CD4-positive, alpha-beta T cell treated with Interleukin-15 for 4 hours (primary cell): ENCODE results near the gene SRGAP1.

ENCODE experiments used
- DNase-seq: peaks from one replicate; pipeline ENCODE4 v3.0.0-alpha.2; 2020; ENCODE audit warnings: low spot score

SRGAP1 gene

DNA sequence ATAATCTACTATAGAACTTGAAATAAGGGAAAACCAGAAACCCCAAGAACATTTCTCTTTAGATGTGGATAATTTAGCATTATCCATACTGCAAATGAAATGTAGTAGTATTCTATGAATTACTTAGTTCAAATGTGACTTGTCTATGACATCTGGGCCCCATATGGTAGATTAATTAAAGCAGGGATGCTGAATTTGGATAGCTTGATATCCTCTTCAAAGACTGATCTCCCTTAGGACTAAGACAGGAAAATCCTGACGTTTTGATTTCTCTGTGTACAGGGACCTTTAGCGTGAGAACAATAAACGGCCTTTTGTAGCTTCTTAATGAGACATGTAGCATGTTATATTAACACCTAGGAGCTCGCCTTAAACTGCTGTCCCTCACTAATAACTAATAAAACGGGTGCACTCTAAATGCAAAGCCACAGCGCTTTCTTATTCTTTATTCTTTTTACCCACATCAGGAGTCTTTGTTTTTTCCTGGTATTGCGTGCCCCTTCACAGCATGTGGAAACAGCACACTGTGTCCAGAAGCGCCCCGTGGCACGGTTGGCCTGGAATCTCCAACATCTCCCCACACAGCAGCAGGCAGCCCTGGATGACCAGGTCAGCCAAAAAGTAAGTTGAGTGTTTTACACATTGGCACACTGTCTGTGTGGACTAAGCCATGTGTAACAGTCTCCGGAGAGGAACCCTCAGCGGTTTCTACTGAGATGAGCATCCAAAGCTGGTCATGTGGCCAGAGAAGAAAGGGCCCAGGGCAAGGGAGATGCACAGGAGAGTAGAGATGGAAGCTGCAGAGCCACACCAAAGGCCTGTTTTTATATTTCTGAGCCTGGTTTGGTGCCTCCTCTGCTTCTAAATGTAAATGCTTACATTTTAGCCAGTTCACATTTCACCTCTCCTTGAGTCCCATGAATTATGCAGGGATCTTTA is 93.1 kb downstream of the SRGAP1 start:
- DNase-seq, result no peak

DNA sequence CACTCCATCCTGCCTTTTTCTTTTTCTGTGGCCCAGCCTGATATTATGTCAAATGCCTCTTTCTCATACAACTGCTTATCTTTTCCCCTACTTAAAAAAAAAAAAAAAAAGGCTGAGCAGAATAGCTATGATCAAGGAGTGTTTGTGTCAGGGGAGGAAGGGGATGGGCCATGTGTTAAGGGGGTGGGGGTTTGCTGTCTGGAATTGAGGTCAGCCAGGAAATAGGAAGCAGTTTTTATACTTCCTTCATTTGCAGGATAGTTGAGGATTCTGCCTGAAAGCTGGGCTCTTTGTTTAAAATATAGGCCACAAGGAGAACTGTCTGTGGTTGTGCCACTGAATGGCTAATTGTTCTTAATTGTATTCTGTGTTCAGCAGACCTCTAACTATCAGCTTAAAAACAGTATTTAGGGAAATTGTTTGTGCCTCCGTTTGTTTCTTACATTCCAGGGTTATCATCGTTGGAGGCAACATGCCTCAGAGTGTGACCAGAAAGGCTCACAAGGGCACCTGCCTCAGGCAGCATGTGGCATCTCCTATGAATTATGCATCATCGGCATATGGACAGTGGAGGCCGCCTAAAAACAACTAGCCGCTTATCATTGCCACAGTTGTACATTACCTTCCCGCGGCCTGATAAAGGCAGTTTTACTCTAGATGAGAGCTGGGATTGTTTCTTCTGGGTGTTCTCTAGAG is 96.0 kb downstream of the SRGAP1 start:
- no peak for DNase-seq

DNA sequence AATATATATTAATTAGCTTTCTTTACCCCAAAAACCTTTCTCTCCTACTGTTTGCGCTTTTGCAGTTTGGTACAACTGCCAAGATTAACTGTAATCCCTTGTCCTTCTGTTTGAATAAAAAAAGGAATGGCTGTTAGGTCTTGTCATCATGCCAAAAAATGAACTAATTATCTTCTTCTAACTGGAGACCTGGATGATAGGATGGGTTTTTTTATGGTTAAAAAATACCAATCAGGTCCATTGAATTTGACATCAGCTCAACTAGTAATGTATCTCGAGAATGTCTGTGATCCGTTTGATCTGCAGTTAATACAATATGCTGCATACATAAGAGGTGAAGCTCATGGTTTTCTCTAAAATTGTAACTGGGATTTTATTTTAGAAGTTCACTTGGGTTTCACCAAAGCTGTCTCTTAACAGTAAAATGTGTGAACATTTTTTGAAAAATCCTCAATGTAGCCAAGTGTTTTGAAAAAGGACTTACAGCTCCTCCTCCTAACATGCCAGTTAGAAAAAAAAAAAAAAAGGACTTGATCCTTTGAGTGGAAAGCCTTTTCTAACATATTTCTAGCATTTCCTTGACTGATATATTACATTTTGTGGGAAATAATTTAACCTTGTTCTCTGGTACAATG is 96.8 kb downstream of the SRGAP1 start:
- no peak for DNase-seq

DNA sequence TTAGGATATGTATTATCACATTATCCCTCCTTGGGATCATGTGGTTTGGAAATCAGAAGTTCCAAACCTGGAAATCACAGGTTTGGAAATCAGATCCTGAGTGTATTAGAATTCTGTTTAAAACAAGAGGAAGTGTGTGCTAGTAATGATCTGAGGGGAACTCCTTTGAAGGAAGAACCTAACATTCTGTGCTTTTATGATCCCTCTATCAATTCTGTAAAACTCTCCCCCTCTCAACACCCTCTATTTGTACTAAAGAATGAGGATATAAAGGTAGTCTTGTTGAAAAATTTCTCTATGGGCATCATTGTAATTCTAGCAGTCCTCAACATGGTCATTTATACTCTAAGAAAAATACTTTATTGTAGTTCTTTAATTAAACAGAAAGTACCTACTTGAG is 97.4 kb downstream of the SRGAP1 start:
- no peak for DNase-seq

DNA sequence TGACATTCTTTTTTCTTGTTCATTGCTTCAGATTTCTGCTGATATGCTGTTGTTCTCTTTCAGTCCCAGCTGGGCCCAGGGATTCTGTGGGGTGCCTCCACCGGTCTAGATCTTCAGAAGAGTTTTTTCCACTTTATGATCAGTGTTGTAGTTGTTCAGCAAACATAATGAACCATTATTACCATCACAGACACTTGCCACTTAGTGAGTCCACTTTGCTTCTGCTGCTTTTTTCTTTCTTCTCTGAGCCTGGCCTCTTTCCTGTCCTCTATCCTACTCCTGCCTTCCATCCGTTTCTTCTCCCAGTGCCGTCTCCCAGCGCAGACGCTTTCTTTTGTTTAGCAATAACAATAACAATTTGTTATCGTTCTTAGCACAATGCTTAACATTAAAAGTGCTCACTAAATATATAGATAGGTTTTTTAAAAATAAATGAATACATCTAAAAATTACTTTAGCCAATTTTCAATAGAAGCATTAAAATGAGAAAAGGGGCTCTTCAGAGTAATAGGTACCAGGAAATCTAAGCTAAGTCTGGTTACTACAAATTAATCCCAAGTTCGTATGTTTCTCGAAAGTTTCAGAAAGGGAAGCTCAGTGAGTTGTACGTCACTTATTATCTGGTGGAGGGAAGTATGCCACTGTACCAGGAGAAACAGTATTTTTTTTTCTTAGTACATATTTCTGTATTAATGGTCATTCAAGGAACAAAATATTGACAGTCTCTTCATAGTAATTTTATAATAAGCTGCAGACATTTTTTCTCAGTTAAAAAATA is 98.2 kb downstream of the SRGAP1 start:
- DNase-seq, result no peak

DNA sequence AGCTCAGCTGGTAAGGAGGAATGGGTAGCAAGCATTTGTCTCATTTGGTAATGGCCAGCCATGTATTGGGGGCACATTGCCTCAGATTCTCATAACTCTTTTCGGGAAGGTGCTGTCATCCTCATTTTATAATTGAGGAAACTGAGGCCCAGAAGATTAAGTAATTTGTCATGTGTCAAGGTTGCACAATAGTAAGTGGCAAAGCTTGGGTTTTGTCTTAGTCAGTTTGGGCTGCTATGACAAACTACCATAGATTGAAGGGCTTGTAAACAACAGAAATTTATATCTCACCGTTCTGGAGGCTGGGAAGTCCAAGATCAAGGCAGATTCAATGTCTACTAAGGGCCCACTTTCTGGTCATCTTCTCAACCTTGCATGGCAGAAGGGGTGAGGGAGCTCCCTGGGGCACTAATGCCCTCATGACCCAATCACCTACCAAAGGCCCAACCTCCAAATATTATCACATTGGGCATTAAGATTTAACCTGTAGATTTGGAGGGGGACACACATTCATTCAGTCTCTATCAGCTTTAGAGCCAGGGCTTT is 99.6 kb downstream of the SRGAP1 start:
- no peak for DNase-seq

DNA sequence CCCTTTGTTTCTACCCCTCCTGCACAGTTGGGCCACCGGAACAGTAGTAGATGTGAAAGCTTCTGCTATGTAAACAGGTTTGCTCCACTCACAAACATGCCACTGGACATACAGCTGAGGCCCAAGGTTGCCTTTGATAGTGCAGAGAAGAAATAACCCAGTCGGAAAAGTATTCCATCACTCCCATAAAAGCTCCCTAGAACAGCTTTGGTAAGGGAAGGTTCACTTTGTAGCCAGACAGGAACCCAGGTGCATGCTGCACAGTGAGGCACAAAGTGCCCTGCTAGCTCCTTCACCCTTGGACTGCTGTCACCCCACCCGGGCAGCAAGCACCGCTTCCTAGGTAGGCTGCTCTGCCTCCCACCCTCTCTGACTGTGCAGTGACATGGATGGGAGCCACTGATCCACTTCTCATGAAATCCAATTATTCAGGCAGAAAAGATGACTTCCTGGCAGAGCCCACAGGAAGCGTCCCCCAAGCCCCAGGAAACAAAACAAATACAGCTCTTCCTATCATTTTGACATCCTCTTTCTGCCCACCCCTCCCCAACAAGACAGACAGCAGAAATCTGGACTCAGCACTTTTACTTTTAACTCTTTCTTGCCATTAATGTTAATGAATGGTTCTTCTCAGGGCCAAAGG is 100.2 kb downstream of the SRGAP1 start:
- DNase-seq, result no peak

DNA sequence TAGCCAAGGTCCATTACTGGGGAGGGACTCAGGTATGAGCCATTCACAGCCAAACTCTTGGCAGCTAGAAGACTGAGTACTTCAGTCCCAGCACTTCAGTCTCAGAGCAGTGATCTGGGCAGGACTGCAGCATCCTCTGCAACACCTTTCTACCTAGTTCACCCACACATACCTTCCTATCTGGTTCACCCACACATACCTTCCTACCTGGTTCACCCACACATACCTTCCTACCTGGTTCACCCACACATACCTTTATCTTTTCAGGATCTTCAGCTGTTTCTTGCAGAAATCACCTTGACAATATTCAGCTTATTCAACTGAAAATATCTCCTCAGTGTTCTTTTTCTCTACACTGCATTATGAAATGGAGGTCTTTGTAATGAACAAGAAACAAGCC is 101.3 kb downstream of the SRGAP1 start:
- DNase-seq, result no peak

DNA sequence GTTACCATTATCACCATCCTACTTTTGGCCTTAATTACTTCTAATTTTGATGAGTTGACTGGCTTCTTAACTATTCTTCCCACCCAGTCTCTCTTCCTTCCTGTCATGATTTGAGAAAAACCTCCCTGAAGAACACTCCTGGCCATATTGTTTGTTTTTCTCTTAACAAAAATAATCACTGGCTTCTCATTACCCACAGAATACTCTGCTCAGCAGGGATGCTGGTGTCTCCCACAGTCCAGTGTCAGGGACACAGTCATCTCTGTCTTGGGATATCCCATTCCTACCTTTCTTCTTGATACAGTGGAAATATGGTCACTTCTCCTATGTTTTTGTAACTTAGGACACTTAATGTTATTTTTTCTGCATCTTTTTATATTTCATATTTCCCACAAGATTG is 103.7 kb downstream of the SRGAP1 start:
- DNase-seq, result no peak

DNA sequence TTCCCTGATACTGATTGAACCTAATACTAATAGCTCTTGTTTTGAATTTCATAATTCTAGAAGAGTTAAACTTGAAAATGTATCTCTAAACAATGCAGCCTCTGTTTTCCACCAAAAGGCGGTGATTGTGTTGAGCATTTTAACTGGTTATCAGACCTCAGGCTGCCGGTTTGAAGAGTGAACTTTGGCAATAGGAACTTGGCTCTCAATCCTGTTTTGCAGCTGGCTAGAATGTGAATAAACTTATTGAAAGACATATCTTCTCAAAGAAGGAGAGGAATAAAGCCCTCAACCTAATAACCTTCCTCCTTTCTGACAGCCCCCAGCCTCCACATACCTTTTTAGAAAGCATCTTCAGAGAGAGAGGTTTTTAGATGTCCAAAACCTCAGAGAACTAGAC is 105.4 kb downstream of the SRGAP1 start:
- DNase-seq, result no peak

DNA sequence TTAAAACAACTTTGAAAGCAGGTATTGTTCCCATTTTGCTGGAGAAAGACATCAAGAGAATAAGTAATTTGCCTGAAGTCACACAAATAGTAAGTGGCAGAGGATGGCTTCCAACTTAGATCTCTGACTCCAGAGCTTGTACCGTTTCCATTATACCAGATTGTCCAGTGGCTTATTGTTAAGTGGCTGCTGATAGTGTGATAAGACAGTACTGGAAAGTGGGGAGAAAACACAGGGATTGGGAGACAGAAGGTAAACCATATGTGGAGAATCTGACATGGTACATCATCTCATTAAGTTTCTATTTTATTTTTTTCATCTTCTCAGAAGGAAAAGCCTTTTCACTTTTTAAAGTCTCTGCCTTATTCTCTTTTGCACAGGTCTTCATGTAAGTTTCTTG is 108.5 kb downstream of the SRGAP1 start:
- DNase-seq, result no peak

DNA sequence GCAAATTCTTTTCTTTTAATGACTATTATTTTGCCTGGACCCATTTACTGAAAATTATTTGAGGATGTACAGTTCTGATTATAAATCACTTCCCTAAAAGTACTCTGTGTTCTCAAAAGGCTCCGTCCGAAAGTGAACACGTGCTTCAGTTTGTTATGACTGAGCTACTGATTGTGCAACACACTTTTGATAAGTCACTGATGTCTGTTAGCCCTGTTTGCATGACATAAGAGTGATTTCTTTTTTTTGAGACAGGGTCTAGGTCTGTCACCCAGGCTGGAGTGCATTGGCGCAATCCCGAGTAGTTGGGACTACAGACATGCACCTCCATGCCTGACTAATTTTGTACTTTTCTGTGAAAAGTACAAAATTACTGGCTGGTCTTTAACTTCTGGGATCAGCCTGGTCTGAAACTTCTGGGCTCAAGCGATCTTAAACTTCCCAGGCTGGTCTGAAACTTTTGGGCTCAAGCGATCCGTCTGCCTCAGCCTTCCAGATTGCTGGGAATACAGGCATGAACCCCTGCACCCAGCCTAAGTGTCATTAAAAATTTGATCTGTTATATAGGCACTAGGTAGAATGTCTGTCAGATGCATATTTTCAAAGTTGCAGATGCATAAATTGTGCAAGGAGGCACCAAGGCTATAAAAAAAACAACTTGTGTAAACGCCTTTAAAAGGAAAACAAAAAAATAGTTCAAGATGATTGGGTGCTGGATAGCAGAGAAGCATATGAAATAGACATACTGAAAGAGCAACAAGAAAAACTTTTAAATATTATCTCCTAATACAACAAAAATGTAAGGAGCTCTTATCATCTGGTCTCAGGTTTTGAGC is 111.5 kb downstream of the SRGAP1 start:
- no peak for DNase-seq

DNA sequence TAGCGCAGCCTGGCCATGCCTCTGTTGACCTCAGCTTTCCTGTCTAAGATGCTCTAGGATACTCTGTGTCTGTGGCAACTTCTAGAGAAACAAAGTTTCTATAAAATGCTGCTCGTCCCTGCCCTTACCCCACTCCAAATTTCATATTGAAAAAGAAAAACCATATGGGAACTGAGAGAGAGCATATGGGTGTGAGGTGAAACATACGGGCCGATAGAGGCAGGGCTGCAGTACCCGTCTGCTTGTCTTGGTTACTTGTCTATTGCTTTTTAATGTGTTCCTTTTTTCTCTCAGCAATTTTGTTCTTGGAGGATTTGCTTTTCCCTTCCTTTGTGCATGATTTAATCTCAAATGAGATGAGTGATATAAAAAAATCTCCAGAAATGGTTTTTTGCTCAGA is 113.0 kb downstream of the SRGAP1 start:
- no peak for DNase-seq

DNA sequence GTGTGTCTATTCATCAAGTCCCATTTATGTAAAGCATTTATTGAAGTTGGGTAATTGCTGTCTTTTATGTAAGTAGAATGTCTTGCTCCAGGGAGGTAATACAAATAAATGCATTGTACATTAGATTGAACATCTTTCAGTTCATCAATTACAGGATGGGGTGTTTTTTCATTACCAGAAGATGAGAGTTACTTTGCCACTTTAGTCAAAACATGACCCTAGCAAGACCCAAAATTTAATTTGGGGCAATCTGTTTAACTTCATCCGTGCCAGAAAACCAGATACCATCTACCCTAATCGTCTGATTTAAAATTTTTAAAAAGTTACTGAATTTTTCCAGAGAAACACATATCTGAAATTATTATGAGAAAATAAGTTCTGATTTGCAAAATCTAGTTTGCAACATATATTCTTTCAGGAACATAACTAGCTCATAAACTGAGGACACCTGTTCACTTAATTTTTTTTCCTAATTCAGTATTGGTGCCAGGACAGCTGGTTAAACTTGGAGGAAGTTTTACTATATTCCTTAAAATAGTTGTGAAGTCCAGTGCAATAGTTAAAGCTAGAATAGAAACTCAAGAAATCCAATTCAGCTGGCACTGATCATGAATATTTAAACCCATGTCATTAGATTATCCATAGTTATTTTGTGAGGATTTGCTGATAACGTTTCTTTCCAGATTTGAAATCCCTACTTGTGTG is 114.5 kb downstream of the SRGAP1 start:
- DNase-seq, result no peak

DNA sequence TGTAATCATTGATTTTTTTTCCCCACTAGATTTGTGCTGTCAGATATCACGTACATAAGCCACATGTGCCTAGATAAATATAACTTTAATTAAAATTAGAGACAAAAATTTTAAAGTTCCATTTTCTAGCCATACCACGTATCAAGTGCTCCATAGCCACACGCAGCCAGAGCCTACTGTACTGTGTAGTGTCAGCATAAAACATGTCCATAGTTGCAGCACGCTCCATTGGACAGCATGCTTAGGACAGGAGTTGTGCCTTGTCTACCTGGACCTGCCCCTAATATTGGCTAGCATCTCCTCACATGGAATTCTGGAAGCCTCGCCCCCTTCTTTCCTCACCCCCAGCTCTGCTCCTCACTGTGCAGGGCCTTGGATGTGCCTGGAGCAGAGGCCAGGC is 116.5 kb downstream of the SRGAP1 start:
- DNase-seq, result no peak

DNA sequence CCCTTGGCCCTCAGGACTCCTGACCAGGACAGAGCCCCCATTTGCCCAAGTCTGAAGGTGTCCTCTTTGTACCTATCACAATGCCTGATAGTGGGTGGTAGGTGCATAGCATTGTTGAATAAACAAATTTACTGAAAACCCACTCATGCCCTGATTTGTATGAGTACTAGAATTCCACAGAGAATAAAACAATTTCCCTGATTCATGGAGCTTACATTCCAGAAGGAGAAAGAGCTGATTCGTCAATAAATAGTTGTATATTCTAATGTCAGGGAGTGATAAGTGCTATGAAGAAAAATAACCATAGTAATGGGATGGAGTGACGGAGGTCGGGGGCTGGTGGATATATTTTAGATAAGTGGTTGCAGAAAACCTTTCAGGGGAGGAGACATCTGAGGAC is 117.0 kb downstream of the SRGAP1 start:
- no peak for DNase-seq

DNA sequence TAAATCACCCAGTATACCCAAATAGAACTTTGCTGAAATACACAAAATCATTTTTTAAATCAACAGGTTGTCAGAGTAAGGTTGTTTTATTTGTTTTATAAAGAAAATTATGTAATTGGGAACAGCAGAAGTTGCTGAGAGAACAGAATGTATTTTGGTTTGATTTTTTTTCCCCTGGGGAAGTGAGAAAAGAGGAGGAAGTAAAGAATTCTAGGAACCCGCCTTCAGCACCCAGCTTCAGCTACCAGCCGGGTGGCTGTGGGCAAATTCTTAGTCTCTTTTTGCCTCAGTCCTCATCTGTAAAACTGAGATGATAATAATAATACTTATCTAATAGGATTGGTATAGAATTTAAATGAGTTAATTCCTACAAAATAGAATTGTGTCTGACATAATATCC is 119.4 kb downstream of the SRGAP1 start:
- DNase-seq, result no peak

DNA sequence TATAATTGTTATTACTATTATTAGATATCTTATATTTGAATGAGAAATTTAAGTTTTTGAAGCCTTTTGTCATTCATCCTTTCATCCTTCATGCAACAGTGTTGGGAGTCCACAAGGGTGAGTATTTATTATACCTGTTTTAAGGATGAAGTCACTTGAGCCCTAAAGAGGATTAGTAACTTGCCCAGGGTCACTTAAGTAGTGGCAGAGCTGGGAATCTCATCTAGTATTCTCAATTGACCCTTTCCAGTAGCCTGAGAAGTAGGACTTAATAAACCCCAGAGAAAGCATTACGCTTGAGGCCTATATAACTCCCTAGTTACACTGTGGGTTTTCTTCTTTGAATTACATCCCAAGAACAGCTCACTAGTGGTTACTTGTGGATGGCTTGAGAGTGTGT is 119.8 kb downstream of the SRGAP1 start:
- DNase-seq, result no peak

DNA sequence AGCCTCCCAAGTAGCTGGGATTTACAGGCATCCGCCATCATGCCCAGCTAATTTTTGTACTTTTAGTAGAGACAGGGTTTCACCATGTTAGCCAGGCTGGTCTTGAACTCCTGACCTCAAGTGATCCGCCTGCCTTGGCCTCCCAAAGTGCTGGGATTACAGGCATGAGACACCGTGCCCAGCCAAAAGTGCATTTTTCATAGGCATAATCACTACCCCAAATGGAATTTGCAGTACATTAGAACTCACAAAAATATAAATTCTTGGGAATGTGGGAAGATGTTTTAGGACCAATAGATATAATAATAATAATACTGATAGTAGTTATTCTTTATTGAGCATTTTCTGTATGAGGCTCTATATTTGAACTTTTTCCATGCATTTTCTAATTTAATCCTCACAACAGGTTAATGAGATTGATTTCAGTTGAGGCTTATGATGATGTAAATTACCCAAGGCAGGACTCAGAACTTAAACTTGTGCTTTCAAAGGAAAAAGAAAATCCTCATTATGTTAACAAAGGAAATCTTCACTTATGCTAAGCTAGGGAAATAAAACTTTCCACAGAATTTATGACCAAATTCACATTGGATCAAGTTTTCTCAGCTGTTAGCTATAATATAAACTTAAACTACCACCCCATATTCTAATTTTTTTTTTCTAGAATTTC is 121.6 kb downstream of the SRGAP1 start:
- no peak for DNase-seq
